ENCODE measurements around the gene SSBP2. TPM values are rescaled to one million over a fixed set of nuclear protein-coding genes. Genes with fewer than 3 reads are reported as not detected.

SSBP2 gene
- total RNA-seq, 2 experiments from 2014 or later: 14.5 to 14.7 TPM

GRCh38 chr5:81533629-81534405 is 217.1 kb downstream of the SSBP2 start:
- Mint-ChIP-seq H3K4me3 (no peak overlapping the region), H3K27ac (no peak overlapping the region), H3K27me3 (ENCODE audit: low read depth) (no peaks in the 10 kb centered on the region), H3K4me1 (ENCODE audit: low read depth) (peaks cover 46% of the 10 kb centered on the region), H3K9me3 (no peaks in the 10 kb centered on the region), H3K36me3 (ENCODE audit: low read depth) (no peaks in the 10 kb centered on the region)
- CTCF ChIA-PET: no interaction called here
- no peak for DNase-seq
- intact Hi-C loops (cut with micrococcal nuclease): loop anchor here (10.0 kb wide), 1 partner anchor 441 kb away; the partner anchor contains the start of gene ATG10

GRCh38 chr5:81530919-81531318 is 220.0 kb downstream of the SSBP2 start:
- H3K9me3 Mint-ChIP-seq: no peaks in the 10 kb centered on the region
- CTCF ChIA-PET: interaction anchor here (0.6 kb wide), 1 partner anchor 51 kb away, joined by 3 read pairs; no protein-coding TSS in a partner anchor
- H3K27ac Mint-ChIP-seq: no peak overlapping the region
- H3K27me3 Mint-ChIP-seq (ENCODE audit: low read depth): no peaks in the 10 kb centered on the region
- DNase-seq: no peak
- intact Hi-C loops (cut with micrococcal nuclease): loop anchor here (10.0 kb wide), 1 partner anchor 444 kb away; the partner anchor contains the start of gene ATG10
- H3K36me3 Mint-ChIP-seq (ENCODE audit: low read depth): no peaks in the 10 kb centered on the region
- H3K4me1 Mint-ChIP-seq (ENCODE audit: low read depth): peaks cover 28% of the 10 kb centered on the region
- H3K4me3 Mint-ChIP-seq: no peak overlapping the region

- CTCF ChIA-PET: interaction anchor here (0.7 to 1.3 kb wide), 2 partner anchors 19 to 228 kb away, joined by 3 read pairs; no protein-coding TSS in a partner anchor
- peak overlapping the region; percentile 69 for H3K27ac Mint-ChIP-seq
- intact Hi-C loops (cut with micrococcal nuclease): no loop called here
- no peak for DNase-seq
- H3K4me3 Mint-ChIP-seq: no peak overlapping the region
- H3K4me1 Mint-ChIP-seq (ENCODE audit: low read depth): peaks cover 14% of the 10 kb centered on the region
- no peaks in the 10 kb centered on the region for H3K36me3 Mint-ChIP-seq (ENCODE audit: low read depth)
- no peaks in the 10 kb centered on the region for H3K27me3 Mint-ChIP-seq (ENCODE audit: low read depth)
- H3K9me3 Mint-ChIP-seq: no peaks in the 10 kb centered on the region
Measured at GRCh38 chr5:81525690-81526089, 225.2 kb downstream of the SSBP2 start.

- H3K36me3 Mint-ChIP-seq (ENCODE audit: low read depth): no peaks in the 10 kb centered on the region
- no peak overlapping the region for H3K27ac Mint-ChIP-seq
- no peaks in the 10 kb centered on the region for H3K9me3 Mint-ChIP-seq
- DNase-seq: no peak
- CTCF ChIA-PET: no interaction called here
- H3K27me3 Mint-ChIP-seq (ENCODE audit: low read depth): no peaks in the 10 kb centered on the region
- intact Hi-C loops (cut with micrococcal nuclease): no loop called here
- no peak overlapping the region for H3K4me3 Mint-ChIP-seq
- H3K4me1 Mint-ChIP-seq (ENCODE audit: low read depth): peaks cover 16% of the 10 kb centered on the region
Measured at GRCh38 chr5:81524015-81524414, 226.9 kb downstream of the SSBP2 start.

GRCh38 chr5:81522571-81522970 is 228.3 kb downstream of the SSBP2 start:
- Mint-ChIP-seq H3K4me3 (no peak overlapping the region), H3K4me1 (ENCODE audit: low read depth) (peaks cover 16% of the 10 kb centered on the region), H3K27ac (no peak overlapping the region), H3K36me3 (ENCODE audit: low read depth) (no peaks in the 10 kb centered on the region), H3K9me3 (no peaks in the 10 kb centered on the region), H3K27me3 (ENCODE audit: low read depth) (no peaks in the 10 kb centered on the region)
- no peak for DNase-seq
- CTCF ChIA-PET: no interaction called here
- intact Hi-C loops (cut with micrococcal nuclease): no loop called here

GRCh38 chr5:81520769-81521168 is 230.1 kb downstream of the SSBP2 start:
- Mint-ChIP-seq H3K4me1 (ENCODE audit: low read depth) (peaks cover 11% of the 10 kb centered on the region), H3K27me3 (ENCODE audit: low read depth) (no peaks in the 10 kb centered on the region), H3K27ac (no peak overlapping the region), H3K36me3 (ENCODE audit: low read depth) (no peaks in the 10 kb centered on the region), H3K9me3 (no peaks in the 10 kb centered on the region), H3K4me3 (no peak overlapping the region)
- intact Hi-C loops (cut with micrococcal nuclease): no loop called here
- DNase-seq: no peak
- CTCF ChIA-PET: no interaction called here

GRCh38 chr5:81519217-81519905 is 231.5 kb downstream of the SSBP2 start:
- CTCF ChIA-PET: interaction anchor here (2.1 kb wide), 1 partner anchor 9 kb away, joined by 5 read pairs; no protein-coding TSS in a partner anchor
- no peaks in the 10 kb centered on the region for H3K9me3 Mint-ChIP-seq
- H3K4me1 Mint-ChIP-seq (ENCODE audit: low read depth): peaks cover 2% of the 10 kb centered on the region
- H3K36me3 Mint-ChIP-seq (ENCODE audit: low read depth): no peaks in the 10 kb centered on the region
- no peak overlapping the region for H3K4me3 Mint-ChIP-seq
- DNase-seq: no peak
- H3K27me3 Mint-ChIP-seq (ENCODE audit: low read depth): no peaks in the 10 kb centered on the region
- intact Hi-C loops (cut with micrococcal nuclease): no loop called here
- no peak overlapping the region for H3K27ac Mint-ChIP-seq

- H3K36me3 Mint-ChIP-seq (ENCODE audit: low read depth): no peaks in the 10 kb centered on the region
- DNase-seq: no peak
- H3K27me3 Mint-ChIP-seq (ENCODE audit: low read depth): no peaks in the 10 kb centered on the region
- CTCF ChIA-PET: no interaction called here
- intact Hi-C loops (cut with micrococcal nuclease): no loop called here
- no peak overlapping the region for H3K27ac Mint-ChIP-seq
- no peaks in the 10 kb centered on the region for H3K9me3 Mint-ChIP-seq
- H3K4me3 Mint-ChIP-seq: no peak overlapping the region
- peaks cover 2% of the 10 kb centered on the region for H3K4me1 Mint-ChIP-seq (ENCODE audit: low read depth)
Measured at GRCh38 chr5:81517462-81517861, 233.4 kb downstream of the SSBP2 start.

GRCh38 chr5:81516091-81516490 is 234.8 kb downstream of the SSBP2 start:
- H3K4me3 Mint-ChIP-seq: no peak overlapping the region
- CTCF ChIA-PET: interaction anchor here (0.6 to 1.0 kb wide), 2 partner anchors 152 to 649 kb away, joined by 3 read pairs; no protein-coding TSS in a partner anchor
- H3K4me1 Mint-ChIP-seq (ENCODE audit: low read depth): peaks cover 2% of the 10 kb centered on the region
- H3K27ac Mint-ChIP-seq: no peak overlapping the region
- intact Hi-C loops (cut with micrococcal nuclease): no loop called here
- H3K36me3 Mint-ChIP-seq (ENCODE audit: low read depth): no peaks in the 10 kb centered on the region
- DNase-seq: no peak
- no peaks in the 10 kb centered on the region for H3K27me3 Mint-ChIP-seq (ENCODE audit: low read depth)
- H3K9me3 Mint-ChIP-seq: no peaks in the 10 kb centered on the region

GRCh38 chr5:81513982-81514381 is 236.9 kb downstream of the SSBP2 start:
- CTCF ChIA-PET: interaction anchor here (0.5 to 0.7 kb wide), 4 partner anchors 11 to 206 kb away, joined by 3 to 4 read pairs (median 3); no protein-coding TSS in a partner anchor
- Mint-ChIP-seq H3K27me3 (ENCODE audit: low read depth) (no peaks in the 10 kb centered on the region), H3K36me3 (ENCODE audit: low read depth) (no peaks in the 10 kb centered on the region), H3K4me3 (no peak overlapping the region), H3K4me1 (ENCODE audit: low read depth) (no peaks in the 10 kb centered on the region), H3K9me3 (no peaks in the 10 kb centered on the region), H3K27ac (no peak overlapping the region)
- intact Hi-C loops (cut with micrococcal nuclease): loop anchor here (1.0 to 2.0 kb wide), 4 partner anchors 235 to 711 kb away; no protein-coding TSS in a partner anchor
- DNase-seq: no peak

- intact Hi-C loops (cut with micrococcal nuclease): no loop called here
- Mint-ChIP-seq H3K27ac (no peak overlapping the region), H3K36me3 (ENCODE audit: low read depth) (no peaks in the 10 kb centered on the region), H3K4me1 (ENCODE audit: low read depth) (no peaks in the 10 kb centered on the region), H3K4me3 (no peak overlapping the region), H3K9me3 (no peaks in the 10 kb centered on the region), H3K27me3 (ENCODE audit: low read depth) (no peaks in the 10 kb centered on the region)
- DNase-seq: no peak
- CTCF ChIA-PET: interaction anchor here (0.5 to 0.7 kb wide), 4 partner anchors 11 to 206 kb away, joined by 3 to 4 read pairs (median 3); no protein-coding TSS in a partner anchor
Measured at GRCh38 chr5:81513473-81513872, 237.4 kb downstream of the SSBP2 start.

- H3K27me3 Mint-ChIP-seq (ENCODE audit: low read depth): no peaks in the 10 kb centered on the region
- DNase-seq: peak; percentile 62
- intact Hi-C loops (cut with micrococcal nuclease): loop anchor here (1.0 to 2.0 kb wide), 9 partner anchors 82 to 752 kb away; partner anchors contain the start of gene SSBP2
- H3K4me1 Mint-ChIP-seq (ENCODE audit: low read depth): no peaks in the 10 kb centered on the region
- H3K36me3 Mint-ChIP-seq (ENCODE audit: low read depth): no peaks in the 10 kb centered on the region
- CTCF ChIA-PET: interaction anchor here (0.5 to 3.7 kb wide), 9 partner anchors 18 to 663 kb away, joined by 3 to 17 read pairs (median 3); no protein-coding TSS in a partner anchor
- H3K27ac Mint-ChIP-seq: no peak overlapping the region
- no peaks in the 10 kb centered on the region for H3K9me3 Mint-ChIP-seq
- no peak overlapping the region for H3K4me3 Mint-ChIP-seq
Measured at GRCh38 chr5:81506900-81507588, 243.9 kb downstream of the SSBP2 start.
